Hematopoietic multipotent progenitor cell treated with erythropoietin and hydrocortisone succinate and interleukin-3 and kit ligand, for 17 days (in vitro differentiated cells): ENCODE measurements around the gene WNT11.
"Not testable (repeated sequence)": the region's sequence is repeated elsewhere in the genome, so short reads cannot be mapped to it uniquely, and the experiment has no call there.

Source experiments
- DNase-seq: peaks from one replicate; pipeline ENCODE4 v3.0.0-alpha.2; 2015; ENCODE audit warnings: low spot score

WNT11 gene

DNA sequence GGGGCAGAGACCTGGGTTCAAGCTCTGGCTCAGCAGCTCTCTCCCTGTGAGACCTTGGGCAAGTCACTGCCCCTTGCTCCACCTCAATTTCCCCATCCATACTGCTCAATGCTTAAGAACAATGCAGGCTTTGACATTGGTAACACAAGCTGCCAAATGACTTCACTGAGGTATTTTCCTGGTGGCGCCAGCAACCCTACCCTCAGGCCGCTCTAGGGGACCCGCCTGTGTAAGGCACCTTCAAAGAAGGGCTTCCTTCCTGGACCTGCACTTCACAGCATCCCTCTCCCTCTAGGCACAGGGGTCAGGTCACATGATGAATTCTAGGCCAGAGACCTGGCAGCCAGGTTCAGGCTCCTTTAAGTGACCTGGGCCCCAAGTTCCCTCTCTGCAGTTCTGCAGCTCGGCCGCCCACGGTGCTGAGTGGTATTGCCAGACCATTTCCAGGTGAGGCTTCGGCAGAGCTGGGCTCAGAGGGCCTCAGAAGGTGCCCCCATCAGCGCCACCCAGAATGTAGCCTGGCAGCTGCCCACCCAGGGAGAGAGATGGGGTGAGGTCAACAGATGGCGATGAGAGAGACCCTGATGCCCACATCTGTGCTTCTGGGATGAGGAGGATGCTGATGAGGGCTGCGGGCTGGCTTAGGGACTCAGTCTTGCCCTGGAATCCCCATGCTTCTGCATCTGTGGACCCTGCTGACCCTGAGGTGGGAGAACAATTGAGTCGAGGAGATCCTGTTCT lies 4.5 kb downstream of the WNT11 start:
- no peak for DNase-seq

DNA sequence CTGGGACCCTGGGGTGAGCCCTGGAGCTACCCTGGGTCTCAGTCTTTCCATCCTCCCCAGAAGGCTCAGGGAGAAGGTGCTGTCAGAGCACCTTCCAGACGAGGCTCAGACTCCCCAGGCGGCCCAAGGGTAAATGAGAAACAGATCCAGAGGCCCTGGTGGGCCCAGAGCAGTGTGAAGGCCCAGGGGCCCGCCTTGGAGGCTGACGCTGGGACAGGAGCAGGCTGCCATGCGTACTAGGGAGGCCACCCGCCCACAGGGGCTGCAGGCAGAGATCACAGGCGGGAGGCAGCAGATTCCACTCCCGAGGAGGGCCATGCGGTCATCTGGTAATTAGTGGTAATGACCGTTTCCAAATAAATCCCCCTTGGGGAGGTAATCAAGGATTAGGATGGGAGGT lies 5.2 kb downstream of the WNT11 start:
- no peak for DNase-seq

DNA sequence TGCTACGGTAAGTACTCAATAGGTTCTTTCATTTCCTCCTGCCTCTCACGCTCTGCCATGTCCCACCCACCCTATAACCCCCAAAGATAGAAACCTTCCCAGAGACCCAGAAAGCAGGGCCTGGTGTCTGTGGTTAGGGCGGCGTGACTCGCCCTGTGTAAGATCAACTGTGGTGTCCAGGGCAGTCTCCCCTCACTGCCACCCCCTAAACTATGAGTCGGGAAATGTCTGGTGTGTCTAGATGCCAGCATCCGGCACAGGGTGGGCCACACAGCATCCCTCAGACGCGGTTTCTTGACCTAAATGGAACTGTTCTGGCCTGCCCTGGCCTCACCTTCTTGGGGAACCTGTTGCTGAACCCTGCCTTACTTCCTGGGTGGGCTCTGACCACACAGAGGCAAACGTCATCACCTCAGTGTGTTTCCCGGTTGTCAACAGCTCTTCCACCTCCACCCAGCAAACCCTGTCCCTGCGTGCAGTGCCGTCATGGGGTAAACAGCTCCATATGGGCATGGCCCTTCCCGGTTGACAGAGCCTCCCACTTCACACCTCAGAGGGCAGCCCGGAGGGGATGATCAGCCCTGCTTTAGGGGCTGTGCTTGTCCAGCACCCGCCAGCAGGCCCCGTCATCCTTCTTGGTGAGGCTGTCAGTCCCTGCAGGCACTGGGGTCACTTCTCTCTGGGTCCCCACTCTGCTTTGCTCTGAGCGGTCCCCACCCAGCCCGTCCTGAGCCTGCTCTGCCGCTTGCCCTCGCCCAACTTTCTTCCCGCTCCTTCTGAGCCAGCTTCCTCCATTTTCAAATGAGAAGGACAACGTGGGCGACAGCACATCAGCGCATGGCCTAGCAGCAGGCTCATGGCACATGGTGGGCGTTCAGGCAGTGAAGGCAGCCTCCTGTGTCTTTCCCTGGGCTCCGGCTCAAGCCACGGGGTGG lies 6.0 kb downstream of the WNT11 start:
- DNase-seq = no peak

DNA sequence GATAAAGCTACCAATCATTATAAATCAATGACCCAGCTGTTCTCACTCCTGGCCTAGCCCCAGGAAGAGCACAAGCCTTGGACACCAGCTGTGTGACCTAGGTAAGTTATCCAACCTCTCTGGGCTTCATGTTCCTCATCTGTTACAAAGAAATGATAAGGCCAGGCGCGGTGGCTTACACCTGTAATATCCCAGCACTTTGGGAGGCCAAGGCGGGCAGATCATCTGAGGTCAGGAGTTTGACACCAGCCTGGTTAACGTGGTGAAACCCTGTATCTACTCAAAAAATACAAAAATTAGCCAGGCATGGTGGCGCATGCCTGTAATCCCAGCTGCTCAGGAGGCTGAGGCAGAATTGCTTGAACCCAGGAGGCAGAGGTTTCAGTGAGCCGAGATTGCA lies 7.6 kb downstream of the WNT11 start:
- DNase-seq = not testable (repeated sequence)

DNA sequence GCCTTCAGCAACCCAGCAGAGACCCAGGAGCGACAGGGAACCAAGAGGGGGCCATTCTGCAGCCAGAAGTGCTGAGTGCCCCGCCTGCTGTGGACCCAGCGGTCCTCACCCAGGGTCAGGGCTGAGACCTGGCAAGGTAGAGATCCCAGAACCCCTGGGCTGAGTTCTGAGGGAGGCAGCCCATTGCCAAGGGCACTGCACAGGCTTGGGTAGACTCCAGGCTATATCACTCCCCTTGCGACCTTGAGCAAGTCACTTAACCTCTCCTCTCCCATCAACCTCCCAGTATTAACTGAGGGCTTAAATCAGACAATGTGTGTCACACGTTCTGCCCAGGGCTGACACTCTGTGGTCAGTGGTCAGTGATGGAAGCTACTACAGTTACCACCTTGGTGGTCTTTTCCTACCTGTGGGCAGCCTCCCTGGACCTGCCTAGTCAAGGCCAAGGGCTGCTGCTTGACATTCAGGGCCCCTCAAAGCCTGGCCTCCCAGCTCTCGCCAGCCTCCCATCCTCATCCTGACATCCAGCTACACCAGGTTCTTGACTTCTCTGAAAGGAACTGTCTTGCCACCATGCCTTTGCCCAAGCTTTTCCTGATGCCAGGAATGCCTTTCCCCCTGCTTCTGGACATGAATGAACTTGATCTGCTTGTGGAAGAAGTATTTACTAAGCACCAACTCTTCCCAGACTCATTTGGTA lies 8.2 kb downstream of the WNT11 start:
- no peak for DNase-seq

DNA sequence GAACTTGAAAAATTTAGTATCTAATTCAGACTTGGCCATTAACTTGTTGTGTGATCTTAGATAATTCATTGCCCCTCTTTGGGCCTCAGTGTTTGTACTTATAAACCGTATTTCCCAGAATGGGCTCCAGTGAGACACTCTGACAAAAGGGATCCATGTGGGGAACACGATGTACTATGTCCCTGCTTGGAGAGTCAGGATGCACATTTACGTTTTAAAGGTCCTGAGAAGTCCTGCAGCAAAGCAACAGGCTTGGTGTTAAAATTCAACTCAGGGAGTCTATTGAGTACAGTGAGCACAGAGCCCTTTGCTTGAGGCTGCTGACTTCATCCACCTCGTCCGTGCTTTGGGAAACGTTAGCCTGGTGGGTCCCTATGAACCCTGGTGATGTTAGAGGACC lies 9.0 kb downstream of the WNT11 start:
- no peak for DNase-seq

DNA sequence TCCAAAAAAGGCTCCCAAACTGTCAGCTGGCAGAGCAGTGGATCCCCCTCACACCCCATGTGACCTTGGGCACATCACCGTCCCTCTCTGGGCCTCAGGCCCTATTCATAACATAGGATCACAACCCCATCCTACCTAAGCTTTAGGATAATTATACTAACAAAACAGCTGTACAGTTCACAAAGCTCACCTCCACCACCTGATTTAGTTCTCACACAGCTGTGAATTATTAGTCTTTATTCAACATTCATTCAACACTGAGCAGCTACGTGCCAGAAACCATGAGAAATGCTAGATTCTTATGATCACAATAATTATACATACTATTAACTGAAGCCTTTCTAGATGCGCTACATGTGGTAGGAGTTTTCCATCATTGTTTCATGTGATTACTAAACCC lies 9.5 kb downstream of the WNT11 start:
- no peak for DNase-seq

DNA sequence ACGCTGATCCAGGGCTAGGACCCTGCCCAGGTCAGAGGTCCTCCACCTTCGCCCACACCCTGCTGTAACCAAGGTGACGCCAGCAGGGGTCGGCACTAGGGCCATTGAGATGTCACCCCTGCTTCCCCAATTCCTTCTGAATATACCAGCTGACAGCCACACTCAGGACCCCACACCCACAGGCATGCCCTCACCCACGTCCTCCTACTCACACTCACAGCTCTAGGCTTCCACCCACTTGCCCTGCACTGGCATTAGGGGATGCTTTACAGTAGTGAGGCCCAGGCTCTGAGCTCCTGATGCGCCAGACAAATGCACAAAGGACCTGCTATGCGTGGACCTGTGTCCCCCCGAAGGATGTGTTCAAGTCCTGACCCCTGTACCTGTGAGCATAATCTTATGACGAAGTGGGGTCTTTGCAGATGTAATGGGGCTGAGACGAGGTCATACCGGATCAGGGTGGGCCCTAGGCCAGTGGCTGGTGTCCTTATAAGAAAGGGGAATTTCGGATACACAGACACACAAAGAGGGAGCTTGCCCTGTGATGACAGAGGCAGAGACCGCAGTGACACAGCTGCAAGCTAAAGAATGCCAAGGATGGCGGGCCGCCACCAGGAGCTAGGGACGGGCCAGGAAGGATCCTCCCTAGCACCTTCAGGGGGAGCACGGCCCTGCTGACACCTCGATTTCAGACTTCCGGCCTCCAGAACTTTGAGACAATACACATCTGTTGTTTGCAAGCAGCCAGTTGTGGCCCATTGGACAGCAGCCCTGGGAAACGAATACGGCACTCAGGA lies 11.2 kb downstream of the WNT11 start:
- DNase-seq = no peak

DNA sequence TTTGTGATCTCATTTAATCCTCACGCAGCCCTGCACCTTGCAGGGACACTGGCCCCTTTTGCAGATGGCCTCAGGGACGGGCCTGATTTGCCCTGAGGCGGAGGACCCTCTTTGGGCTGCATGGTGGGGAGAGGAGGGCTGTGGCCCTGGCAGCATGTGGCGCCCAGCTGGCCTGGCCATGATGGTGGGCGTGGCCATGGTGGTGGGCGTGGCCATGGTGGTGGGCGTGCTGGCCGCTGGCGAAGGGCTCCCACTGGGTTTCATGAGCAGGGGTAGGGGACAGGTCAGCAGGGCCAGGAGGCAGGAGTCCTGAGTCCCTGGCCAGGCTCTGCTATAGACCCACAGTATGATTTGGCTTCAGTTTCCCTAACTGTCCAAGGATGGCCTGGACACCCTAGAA lies 13.1 kb downstream of the WNT11 start:
- DNase-seq = no peak

DNA sequence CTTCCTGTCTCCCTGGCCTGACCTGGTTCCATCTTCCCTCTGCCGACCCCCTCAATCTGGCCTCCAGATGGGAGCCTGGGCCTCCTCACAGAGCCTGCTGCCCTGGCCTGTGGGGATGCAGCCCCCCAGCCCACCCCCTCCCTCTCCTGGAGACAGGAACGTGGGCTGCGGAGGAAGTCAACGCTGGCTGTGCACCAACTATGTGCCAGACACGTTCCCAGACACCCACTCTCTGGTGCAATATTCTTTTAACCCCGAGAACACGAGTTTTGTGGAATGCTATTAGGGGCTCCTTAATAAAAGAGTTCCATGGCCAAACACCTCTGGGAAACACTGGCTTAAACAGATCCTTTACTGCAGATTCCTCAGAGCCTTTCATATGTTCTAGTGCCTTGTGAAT lies 15.9 kb downstream of the WNT11 start:
- no peak for DNase-seq

DNA sequence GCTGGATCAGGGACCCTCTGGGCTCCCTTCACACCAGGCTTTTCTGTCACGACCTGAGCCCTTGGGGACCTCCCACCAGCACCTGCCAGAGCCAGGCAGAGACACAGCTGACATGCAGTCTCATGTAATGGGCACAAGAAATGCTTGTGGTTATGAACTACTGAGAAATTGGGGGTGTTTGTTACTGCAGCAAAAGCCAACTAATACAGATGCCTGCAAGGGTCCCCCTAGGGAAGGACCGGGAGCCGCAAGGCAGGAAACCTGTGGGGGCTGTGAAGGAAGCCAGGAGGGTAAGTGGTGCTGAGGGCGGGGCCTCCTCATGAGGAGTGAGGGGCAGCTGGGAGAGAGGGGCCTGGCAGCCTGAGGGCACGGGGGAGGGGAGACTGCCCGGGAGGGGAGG lies 16.6 kb downstream of the WNT11 start:
- DNase-seq = no peak

DNA sequence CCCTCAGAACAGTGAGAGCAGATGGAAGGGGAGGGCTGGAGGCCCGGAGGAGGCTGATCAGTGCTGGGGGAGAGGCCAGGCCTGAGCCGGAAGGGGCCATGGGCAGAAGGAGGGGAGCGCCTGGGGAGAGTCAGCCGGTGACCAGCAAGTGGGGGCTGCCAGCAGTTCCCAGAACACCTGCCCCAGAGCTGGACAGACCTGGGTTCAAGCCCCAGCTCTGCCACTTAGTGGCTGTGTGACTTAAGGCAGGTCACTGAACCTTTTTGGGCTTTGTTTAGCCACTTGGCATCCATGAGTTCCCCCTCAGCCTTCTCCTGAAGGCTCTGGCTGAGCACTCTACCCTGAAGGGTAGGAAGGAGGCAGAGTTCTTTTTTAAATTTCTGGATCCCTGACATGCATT lies 17.4 kb downstream of the WNT11 start:
- no peak for DNase-seq

DNA sequence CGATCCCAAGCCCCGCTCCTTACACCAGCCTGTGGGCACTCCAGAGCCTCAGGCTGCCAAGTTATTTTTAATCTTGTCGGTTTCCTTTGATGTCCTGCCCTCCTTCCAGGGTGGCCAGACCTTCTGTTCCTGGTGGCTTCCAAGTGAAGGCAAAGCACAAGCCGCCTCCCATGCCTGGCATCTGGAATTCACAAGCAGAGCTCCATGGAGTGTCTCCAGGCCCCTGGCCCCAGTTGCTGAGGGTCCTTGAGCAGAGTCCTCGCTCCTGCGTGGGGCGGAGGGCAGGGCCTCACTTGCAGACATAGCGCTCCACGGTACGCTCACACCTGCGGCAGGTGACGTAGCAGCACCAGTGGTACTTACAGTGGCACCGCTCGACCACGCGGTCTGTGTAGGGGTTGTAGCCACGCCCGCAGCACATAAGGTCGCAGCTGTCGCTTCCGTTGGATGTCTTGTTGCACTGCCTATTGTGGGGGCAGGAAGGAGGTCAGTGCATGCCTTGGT lies 19.5 kb downstream of the WNT11 start:
- no peak for DNase-seq

DNA sequence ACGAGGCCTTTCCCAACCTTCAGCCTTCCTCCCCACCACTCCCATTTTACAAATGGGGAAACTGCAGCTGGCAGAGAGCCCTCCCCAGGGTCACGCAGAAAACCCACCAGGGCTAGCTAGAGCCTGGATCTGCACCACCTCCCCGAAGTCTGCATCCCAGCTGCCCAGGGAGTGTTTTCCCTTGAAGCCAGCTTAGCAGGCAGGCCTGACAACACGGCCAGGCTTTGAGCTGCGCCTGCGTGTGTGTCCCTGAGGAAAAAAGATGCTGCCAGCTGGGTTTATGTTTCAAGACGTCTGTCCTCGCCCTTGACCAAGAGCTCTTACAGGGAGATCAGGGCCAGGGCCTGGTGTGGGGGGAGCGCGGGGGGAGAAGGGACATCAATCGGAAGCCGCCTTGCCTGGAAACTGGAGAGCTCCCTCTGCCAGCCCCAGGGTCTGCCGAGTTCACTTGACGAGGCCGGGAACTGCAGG lies 20.3 kb downstream of the WNT11 start:
- DNase-seq = no peak

DNA sequence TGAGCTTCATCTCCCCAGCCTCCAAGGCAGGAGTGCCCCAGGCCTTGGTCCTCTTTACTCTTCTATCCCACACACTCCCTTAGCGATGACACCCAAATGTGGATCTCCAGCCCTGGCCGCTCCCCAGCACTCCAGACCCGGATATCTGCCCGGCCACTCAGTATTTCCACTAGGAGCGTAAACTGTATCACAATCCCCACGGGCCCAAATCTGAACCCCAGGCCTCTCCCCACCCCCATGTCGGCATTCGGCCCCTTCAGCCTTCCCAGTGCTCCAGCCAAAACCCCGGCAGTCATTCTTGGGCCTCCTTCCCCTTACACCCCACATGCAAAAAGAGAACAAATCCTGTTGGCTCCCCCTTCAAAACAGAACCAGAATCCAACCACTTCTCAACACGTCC lies 20.8 kb downstream of the WNT11 start:
- no peak for DNase-seq

DNA sequence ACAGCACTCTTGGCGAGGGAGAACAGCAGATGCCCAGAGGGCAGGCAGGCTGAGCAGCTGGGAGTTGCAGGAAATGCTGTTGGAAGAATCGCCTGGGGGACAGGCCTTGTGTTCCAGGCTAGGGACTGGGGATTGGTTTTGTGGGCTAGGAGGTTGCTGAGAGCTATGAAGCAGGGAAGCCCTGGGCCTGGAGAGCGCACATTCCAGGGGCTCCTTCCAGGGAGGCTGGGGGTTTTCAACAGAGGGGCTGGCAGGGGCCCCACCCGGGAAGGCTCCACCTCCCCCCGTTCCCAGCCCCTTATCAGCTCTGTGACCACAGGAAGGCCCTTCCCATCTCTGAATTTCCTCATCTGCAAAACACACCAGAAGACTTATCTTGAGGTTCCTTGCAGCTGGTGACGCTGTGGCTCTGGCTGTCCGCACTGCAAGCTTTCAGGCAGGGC lies 21.7 kb downstream of the WNT11 start:
- no peak for DNase-seq

DNA sequence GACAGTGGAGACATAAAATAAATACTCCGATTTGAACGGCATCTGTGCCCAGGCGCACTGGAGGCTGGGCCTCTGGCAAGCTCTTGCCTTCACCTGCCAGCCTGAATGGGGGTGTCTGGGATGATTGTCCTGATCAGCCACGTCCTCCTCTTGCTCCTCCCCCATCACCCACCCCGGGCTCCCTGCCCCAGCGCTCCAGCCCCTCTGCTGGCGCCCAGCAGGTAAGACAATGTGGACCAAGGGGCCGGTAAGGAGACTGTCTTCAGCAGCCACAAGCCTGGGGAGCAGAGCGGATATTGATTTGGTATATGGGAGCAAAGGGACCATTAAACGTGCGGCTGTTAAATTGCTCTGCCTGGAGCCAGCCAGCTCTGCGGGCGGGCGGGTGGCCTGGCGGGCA lies 24.9 kb downstream of the WNT11 start:
- no peak for DNase-seq

DNA sequence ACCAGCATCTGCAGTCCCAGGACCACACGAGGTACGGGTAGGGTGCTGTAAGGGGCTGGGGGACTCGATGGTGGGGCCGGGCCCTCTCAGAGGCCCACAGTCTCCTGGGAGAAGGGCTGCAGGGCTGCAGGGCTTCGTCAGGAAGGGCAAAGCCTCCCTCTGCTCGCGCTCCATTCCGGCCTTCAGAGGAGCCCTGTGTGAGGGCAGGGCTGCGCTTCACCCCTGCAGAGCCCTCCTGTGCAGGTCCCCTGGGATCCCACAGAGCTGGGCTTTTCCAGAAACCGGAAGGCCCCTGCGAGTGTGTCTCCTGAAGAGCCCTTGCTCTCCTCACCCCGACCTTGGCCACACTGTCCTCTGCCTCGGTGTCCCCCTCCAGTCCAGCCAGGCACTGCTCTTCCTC lies 27.2 kb downstream of the WNT11 start:
- no peak for DNase-seq

DNA sequence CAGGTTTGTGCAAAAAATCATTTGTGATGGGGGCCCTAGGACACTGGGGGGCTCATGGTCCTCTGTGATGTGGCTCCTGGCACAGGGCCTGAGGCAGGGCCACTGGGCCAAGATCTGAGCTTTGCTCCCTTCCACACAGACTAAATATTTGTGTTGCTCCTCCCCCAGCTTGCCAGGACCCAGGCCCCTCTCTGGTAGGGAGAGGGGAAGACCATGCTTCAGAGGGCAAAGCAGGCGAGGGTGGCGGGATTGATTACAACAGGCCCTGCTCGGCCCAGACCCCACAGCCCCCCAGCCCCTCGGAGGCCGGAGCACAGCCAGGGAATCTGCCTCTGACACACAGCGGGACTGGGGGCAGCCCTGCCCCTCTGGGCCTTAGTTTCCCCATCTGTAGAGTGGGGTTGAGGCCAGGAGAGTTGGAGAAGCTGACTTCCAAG lies 29.0 kb downstream of the WNT11 start:
- no peak for DNase-seq

DNA sequence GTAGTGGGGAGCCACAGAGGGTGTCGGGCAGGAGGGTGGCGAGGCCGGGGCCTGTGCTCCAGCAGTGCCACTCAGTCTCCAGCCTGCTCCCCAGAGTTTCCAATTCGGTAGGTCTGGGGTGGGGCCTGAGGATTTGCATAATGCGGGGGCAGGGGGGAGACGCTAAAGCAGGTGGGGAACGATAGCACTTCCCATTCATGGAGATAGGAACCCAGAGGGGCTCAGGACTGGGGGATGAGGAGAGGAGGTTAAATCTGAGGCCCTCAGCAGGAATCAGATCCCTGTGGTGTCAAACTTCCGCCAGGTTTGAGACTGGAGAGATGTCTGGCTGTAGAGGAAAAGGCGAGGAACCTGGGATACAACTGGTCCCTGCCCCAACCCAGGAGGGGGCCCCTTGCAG lies 29.8 kb downstream of the WNT11 start:
- no peak for DNase-seq

DNA sequence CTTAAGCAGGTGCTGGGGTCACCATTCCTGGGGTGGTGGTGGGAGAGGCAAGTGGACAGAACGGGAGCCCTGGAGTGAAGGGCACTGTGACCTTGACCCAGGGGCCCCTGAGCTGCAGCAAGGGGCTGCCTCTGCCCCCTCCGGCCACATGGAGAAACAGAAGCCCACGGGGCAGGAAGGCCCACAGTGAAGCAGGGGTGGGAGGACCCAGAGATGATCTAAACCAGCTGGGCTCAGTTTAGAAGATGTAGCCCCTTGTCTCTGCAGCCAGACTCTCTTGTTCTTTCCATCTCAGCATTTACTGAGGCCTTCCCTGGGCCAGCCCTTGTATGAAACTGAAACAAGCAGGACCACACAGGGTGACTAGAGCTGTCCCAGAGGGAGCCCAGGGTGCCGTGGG lies 30.5 kb downstream of the WNT11 start:
- DNase-seq = no peak

DNA sequence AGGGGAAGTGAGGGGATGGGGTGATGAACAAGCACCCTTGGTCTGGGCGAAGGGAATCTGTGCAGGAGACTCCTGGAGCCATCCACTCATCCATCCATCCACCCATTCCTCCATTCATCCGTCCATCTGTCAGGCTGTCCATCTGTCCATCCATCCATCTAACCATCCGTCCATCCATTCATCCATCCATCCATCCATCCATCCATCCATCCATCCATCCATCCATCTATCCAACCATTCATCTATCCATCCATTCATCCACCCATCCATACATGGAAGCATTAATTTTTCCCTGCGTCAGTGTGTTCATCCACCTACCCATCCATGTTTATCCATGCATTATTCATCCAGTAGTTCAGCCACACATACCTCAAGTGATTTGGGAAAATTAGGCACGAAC lies 32.0 kb downstream of the WNT11 start:
- DNase-seq = no peak
